HL-60/S4 treated with phorbol 12-myristate 13-acetate at 8.2 ng/mL for 4 days and 3 days (cell line): ENCODE measurements around the gene GALK1.

ENCODE experiments used
- in situ Hi-C: fragments of 300-500 bp; cut with MboI; formaldehyde crosslinking; loops from 2 replicates; pipeline ENCODE4 v1.15.0; 2022; ENCODE audit warnings: low sequenced_read_pairs

The GALK1 gene

GRCh38 chr17:75751676-75752404 lies 13.2 kb downstream of the GALK1 start:
- in situ Hi-C loops: no loop called here

GRCh38 chr17:75750661-75751423 lies 14.2 kb downstream of the GALK1 start:
- in situ Hi-C loops: no loop called here

GRCh38 chr17:75749545-75750389 lies 15.2 kb downstream of the GALK1 start:
- in situ Hi-C loops: no loop called here

GRCh38 chr17:75748706-75749105 lies 16.3 kb downstream of the GALK1 start:
- in situ Hi-C loops: no loop called here

GRCh38 chr17:75743625-75744206 lies 21.3 kb downstream of the GALK1 start:
- in situ Hi-C loops: no loop called here

- in situ Hi-C loops: no loop called here
These were observed 22.7 kb downstream of the GALK1 start for GRCh38 chr17:75742337-75742736.

GRCh38 chr17:75740631-75741077 lies 24.3 kb downstream of the GALK1 start:
- in situ Hi-C loops: no loop called here

GRCh38 chr17:75740215-75740614 lies 24.8 kb downstream of the GALK1 start:
- in situ Hi-C loops: no loop called here

- in situ Hi-C loops: no loop called here
These were observed 25.2 kb downstream of the GALK1 start for GRCh38 chr17:75739801-75740200.

- in situ Hi-C loops: no loop called here
These were observed 25.8 kb downstream of the GALK1 start for GRCh38 chr17:75739174-75739573.

GRCh38 chr17:75738218-75738802 lies 26.7 kb downstream of the GALK1 start:
- in situ Hi-C loops: no loop called here

GRCh38 chr17:75737133-75737962 lies 27.6 kb downstream of the GALK1 start:
- in situ Hi-C loops: no loop called here

GRCh38 chr17:75736173-75736835 lies 28.7 kb downstream of the GALK1 start:
- in situ Hi-C loops: no loop called here

- in situ Hi-C loops: no loop called here
These were observed 30.2 kb downstream of the GALK1 start for GRCh38 chr17:75734674-75735294.

- in situ Hi-C loops: no loop called here
These were observed 31.5 kb downstream of the GALK1 start for GRCh38 chr17:75733471-75733870.

GRCh38 chr17:75731716-75732498 lies 33.1 kb downstream of the GALK1 start:
- in situ Hi-C loops: no loop called here

GRCh38 chr17:75731086-75731715 lies 33.8 kb downstream of the GALK1 start:
- in situ Hi-C loops: no loop called here

- in situ Hi-C loops: no loop called here
These were observed 34.9 kb downstream of the GALK1 start for GRCh38 chr17:75730065-75730464.
